ENCODE results near the gene CYLD. TPM values are rescaled to one million over a fixed set of nuclear protein-coding genes. Genes with fewer than 3 reads are reported as not detected.

CYLD gene
- total RNA-seq, 1 experiment from 2014 or later: 10.1 TPM

GRCh38 chr16:50804290-50804907 lies 62.5 kb downstream of the CYLD start:
- DNase-seq (ENCODE audit: low read depth, low spot score) (no peak), ATAC-seq (no peak)
- in situ Hi-C loops (cut with HindIII; ENCODE audit: low pct_unique_long_range_greater_than_20kb, low sequenced_read_pairs): no loop called here
- no peaks in the 10 kb centered on the region for H3K36me3 ChIP-seq (ENCODE audit: control insufficient read depth, insufficient read depth, low read length)
- BruUV-seq (replicated peaks): no TSS peak
- H3K27me3 ChIP-seq (ENCODE audit: control insufficient read depth, insufficient read depth, low read length): no peaks in the 10 kb centered on the region
- CTCF ChIA-PET: interaction anchor here (0.6 kb wide), 1 partner anchor 11 kb away, joined by 3 read pairs; no protein-coding TSS in a partner anchor
- intact Hi-C loops (cut with micrococcal nuclease; ENCODE audit: unreplicated experiment): no loop called here
- no peak overlapping the region for H3K4me3 ChIP-seq (ENCODE audit: low read depth in 2 of 2, low read length in 2 of 2)
- POLR2A ChIA-PET: no interaction called here
- no peak for TF ChIP-seq TCF7L2 (IDR thresholded peaks at IDR 0.05; ENCODE audit: low read depth, low read length)
- no peak for TF ChIP-seq POLR2AphosphoS5 (IDR thresholded peaks at IDR 0.05; ENCODE audit: low read depth, low read length)
- no peak for TF ChIP-seq CTCF (IDR thresholded peaks at IDR 0.05)
- TF ChIP-seq SIN3A (IDR thresholded peaks at IDR 0.05; ENCODE audit: borderline replicate concordance, insufficient read depth, low read depth, low read length): no peak
- TF ChIP-seq REST (IDR thresholded peaks at IDR 0.05; ENCODE audit: insufficient read depth in 1 of 2, low read depth in 2 of 2, low read length in 1 of 2): no peak
- no peaks in the 10 kb centered on the region for H3K9me3 ChIP-seq (ENCODE audit: control insufficient read depth, insufficient read depth, low read depth, low read length)
- no peaks in the 10 kb centered on the region for H3K4me1 ChIP-seq (ENCODE audit: control insufficient read depth, insufficient read depth, low read length)
- H3K27ac ChIP-seq (ENCODE audit: low read length): no peak overlapping the region

- Histone ChIP-seq H3K27me3 (ENCODE audit: control insufficient read depth, insufficient read depth, low read length) (no peaks in the 10 kb centered on the region), H3K9me3 (ENCODE audit: control insufficient read depth, insufficient read depth, low read depth, low read length) (no peaks in the 10 kb centered on the region), H3K4me1 (ENCODE audit: control insufficient read depth, insufficient read depth, low read length) (no peaks in the 10 kb centered on the region), H3K36me3 (ENCODE audit: control insufficient read depth, insufficient read depth, low read length) (no peaks in the 10 kb centered on the region), H3K4me3 (ENCODE audit: low read depth in 2 of 2, low read length in 2 of 2) (peak overlapping the region; percentile 25 to 34), H3K27ac (ENCODE audit: low read length) (no peak overlapping the region)
- ChIA-PET POLR2A (interaction anchor here (0.6 kb wide), 1 partner anchor 36 kb away, joined by 3 read pairs; no protein-coding TSS in a partner anchor), CTCF (interaction anchor here (0.5 to 1.3 kb wide), 13 partner anchors 9 to 1037 kb away, joined by 3 to 9 read pairs (median 4); partner anchors contain the start of gene CYLD)
- no TSS peak for BruUV-seq (replicated peaks)
- TF ChIP-seq CTCF (IDR thresholded peaks at IDR 0.05): peak; percentile 93
- TF ChIP-seq SIN3A (IDR thresholded peaks at IDR 0.05; ENCODE audit: borderline replicate concordance, insufficient read depth, low read depth, low read length): no peak
- intact Hi-C loops (cut with micrococcal nuclease; ENCODE audit: unreplicated experiment): loop anchor here (5.0 kb wide), 1 partner anchor 139 kb away; no protein-coding TSS in a partner anchor
- peak; percentile 77 for DNase-seq (ENCODE audit: low read depth, low spot score)
- ATAC-seq: peak; percentile 97
- in situ Hi-C loops (cut with HindIII; ENCODE audit: low pct_unique_long_range_greater_than_20kb, low sequenced_read_pairs): no loop called here
Measured at GRCh38 chr16:50806099-50807062, 64.5 kb downstream of the CYLD start.

Measured in Panc1 (cell line).